Measurements from ENCODE around the gene CYTH1. TPM values are rescaled to one million over a fixed set of nuclear protein-coding genes. Genes with fewer than 3 reads are reported as not detected.

The CYTH1 gene
- total RNA-seq, 1 experiment from 2014 or later: 20.0 TPM

GRCh38 chr17:78629436-78629995, 152.6 kb downstream of the CYTH1 start:
- Mint-ChIP-seq H3K4me1 (no peaks in the 10 kb centered on the region), H3K9me3 (no peaks in the 10 kb centered on the region), H3K27ac (no peak overlapping the region), H3K4me3 (no peak overlapping the region), H3K36me3 (no peaks in the 10 kb centered on the region), H3K27me3 (ENCODE audit: low read depth) (no peaks in the 10 kb centered on the region)
- ATAC-seq: no peak
- TF ChIP-seq ZNF219 (CRISPR knock-in tag; IDR thresholded peaks at IDR 0.05; ENCODE audit: borderline replicate concordance): no peak
- TF ChIP-seq NFATC4 (CRISPR knock-in tag; IDR thresholded peaks at IDR 0.05): no peak
- TF ChIP-seq CDX4 (CRISPR knock-in tag; IDR thresholded peaks at IDR 0.05; ENCODE audit: borderline replicate concordance): no peak
- no peak for TF ChIP-seq ATF3 (CRISPR knock-in tag; conservative IDR thresholded peaks at IDR 0.05)
- TF ChIP-seq ZNF281 (CRISPR knock-in tag; IDR thresholded peaks at IDR 0.05): no peak
- no peak for TF ChIP-seq NR3C1 (CRISPR knock-in tag; conservative IDR thresholded peaks at IDR 0.05; ENCODE audit: low read depth)
- no peak for TF ChIP-seq JUN (CRISPR knock-in tag; IDR thresholded peaks at IDR 0.05)
- TF ChIP-seq ZNF138 (CRISPR knock-in tag; conservative IDR thresholded peaks at IDR 0.05): no peak
- TF ChIP-seq CREB1 (CRISPR knock-in tag; IDR thresholded peaks at IDR 0.05): no peak
- no peak for TF ChIP-seq ZNF671 (CRISPR knock-in tag; IDR thresholded peaks at IDR 0.05)
- TF ChIP-seq ARID4B (CRISPR knock-in tag; IDR thresholded peaks at IDR 0.05; ENCODE audit: borderline replicate concordance): no peak
- TF ChIP-seq ZMAT4 (CRISPR knock-in tag; IDR thresholded peaks at IDR 0.05): no peak
- TF ChIP-seq CREM (CRISPR knock-in tag; IDR thresholded peaks at IDR 0.05): no peak
- TF ChIP-seq CBFB (CRISPR knock-in tag; IDR thresholded peaks at IDR 0.05; ENCODE audit: low read depth): no peak
- no peak for TF ChIP-seq E2F1 (CRISPR knock-in tag; IDR thresholded peaks at IDR 0.05)
- CTCF ChIA-PET: no interaction called here
- POLR2A ChIA-PET: no interaction called here
- no peak for DNase-seq (ENCODE audit: low spot score)

Measured in WTC11 (cell line).